AG04450 (cell line): ENCODE measurements around the gene FGF22. TPM values are rescaled to one million over a fixed set of nuclear protein-coding genes. Genes with fewer than 3 reads are reported as not detected.
A peak's percentile ranks its signal among the peaks of the same experiment; 100 is the strongest.

Experiments used
- CTCF ChIA-PET: fragments of 300-600, 350-600 bp; formaldehyde crosslinking; extraction: SDS; loops from one replicate; lab custom pipeline; 2022; ENCODE audit warnings: antibody characterized with exemption, inconsistent platforms; lab: Charles Lee
- POLR2A ChIA-PET: fragments of 350-600 bp; formaldehyde crosslinking; extraction: SDS; loops from one replicate; lab custom pipeline; 2021; ENCODE audit warnings: antibody characterized with exemption, inconsistent platforms; lab: Yijun Ruan, JAX
- DNase-seq: peaks from one replicate; pipeline ENCODE4 v3.0.0-alpha.2; 2011; ENCODE audit warnings: low read depth, low spot score
- H3K27ac ChIP-seq: one replicate; pipeline ENCODE4 v1.5.1; 2012; ENCODE audit warnings: low read depth, low read length, control low read depth
- H3K27me3 ChIP-seq: one replicate; pipeline ENCODE4 v1.6.0; 2012; ENCODE audit warnings: low read length; ENCODE audit not compliant: control insufficient read depth, insufficient read depth
- H3K4me3 ChIP-seq: 2 replicates; pipeline ENCODE4 v1.5.1; 2011; ENCODE audit warnings: mild to moderate bottlenecking, low read depth, low read length, control low read depth
- H3K9me3 ChIP-seq: 2 replicates; pipeline ENCODE4 v1.5.1; 2012; ENCODE audit warnings: low read length; ENCODE audit not compliant: control insufficient read depth, insufficient read depth
- CTCF ChIP-seq: IDR thresholded peaks from 2 replicates; pipeline ENCODE4 v1.5.1; 2011; ENCODE audit warnings: low read depth, low read length, control low read depth, inconsistent platforms
- polyA plus RNA-seq: library from polyadenylated mRNA; depleted of rRNA; stranded (reverse); fragments of >200 nt; gene quantifications from 2 replicates; pipeline ENCODE4 v1.2.3, GENCODE V29; 2011

Gene FGF22
- polyA plus RNA-seq, 1 experiment = not detected

- H3K9me3 ChIP-seq = no peaks in the 10 kb centered on the region; the same call in 1 of the 2 replicates
- ChIA-PET CTCF (no interaction called here), POLR2A (no interaction called here)
- H3K27ac ChIP-seq = no peak overlapping the region
- DNase-seq = no peak
- H3K27me3 ChIP-seq = no peaks in the 10 kb centered on the region
- H3K4me3 ChIP-seq = no peak overlapping the region
- no peak for TF ChIP-seq CTCF
Measured at GRCh38 chr19:608155-609003, 31.3 kb upstream of the FGF22 start.

DNA sequence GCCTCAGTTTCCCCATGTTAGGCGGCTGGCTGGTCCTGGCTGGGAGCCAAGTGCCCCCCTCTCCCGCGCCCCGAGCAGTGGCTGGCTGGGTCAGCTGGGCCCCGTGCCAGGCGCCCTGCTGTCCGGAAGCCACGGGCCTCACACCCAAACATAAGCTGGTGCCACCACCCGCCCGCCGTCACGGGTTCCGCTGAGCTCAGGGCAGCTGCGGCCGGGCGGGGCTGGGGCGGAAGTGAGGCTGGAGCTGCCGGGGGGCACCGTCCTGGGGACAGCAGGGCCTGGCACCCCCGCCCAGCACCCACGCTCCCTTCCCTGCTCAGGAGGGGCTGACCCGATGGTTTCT is 30.7 kb upstream of the FGF22 start:
- DNase-seq = no peak
- POLR2A ChIA-PET = no interaction called here
- H3K9me3 ChIP-seq = no peaks in the 10 kb centered on the region; the same call in 1 of the 2 replicates
- H3K27me3 ChIP-seq = no peaks in the 10 kb centered on the region
- CTCF ChIA-PET = no interaction called here
- H3K4me3 ChIP-seq = no peak overlapping the region
- no peak overlapping the region for H3K27ac ChIP-seq
- TF ChIP-seq CTCF = no peak

DNA sequence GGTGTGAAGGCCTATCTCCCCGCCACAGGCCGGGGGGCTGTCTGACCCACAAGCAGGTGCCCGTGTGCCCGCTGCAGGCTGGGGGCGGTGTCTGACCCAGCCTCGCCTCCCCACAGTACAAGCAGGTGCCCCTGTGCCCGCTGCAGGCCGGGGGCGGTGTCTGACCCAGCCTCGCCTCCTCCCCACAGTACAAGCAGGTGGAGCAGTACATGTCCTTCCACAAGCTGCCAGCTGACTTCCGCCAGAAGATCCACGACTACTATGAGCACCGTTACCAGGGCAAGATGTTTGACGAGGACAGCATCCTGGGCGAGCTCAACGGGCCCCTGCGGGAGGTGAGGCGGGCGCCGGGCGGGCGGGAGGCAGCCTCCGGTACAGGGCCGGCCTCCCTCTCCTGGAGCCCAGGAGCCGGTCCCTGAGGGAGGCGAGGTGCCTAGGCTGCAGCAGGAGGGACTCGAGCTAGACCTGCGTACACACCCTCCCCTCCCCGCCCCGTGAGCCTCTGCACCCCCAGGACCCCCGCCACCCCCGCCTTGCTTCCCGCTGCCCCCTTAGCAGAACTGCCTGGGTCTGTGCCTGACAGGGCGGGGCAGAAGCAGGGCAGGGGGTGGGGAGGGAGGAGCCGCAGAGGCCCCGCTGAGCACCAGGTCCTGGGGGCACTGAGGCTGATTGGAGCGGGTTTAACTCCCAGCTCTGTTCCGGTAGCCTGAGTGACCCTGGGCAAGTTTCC is 29.4 kb upstream of the FGF22 start:
- H3K9me3 ChIP-seq = no peaks in the 10 kb centered on the region; the same call in 1 of the 2 replicates
- peak overlapping the region; percentile 87 for H3K27ac ChIP-seq
- ChIA-PET POLR2A (no interaction called here), CTCF (no interaction called here)
- H3K27me3 ChIP-seq = no peaks in the 10 kb centered on the region
- TF ChIP-seq CTCF = no peak
- H3K4me3 ChIP-seq = no peak overlapping the region
- no peak for DNase-seq

- H3K9me3 ChIP-seq = no peaks in the 10 kb centered on the region; the same call in 1 of the 2 replicates
- H3K27ac ChIP-seq = peak overlapping the region; percentile 87
- H3K4me3 ChIP-seq = no peak overlapping the region
- ChIA-PET POLR2A (interaction anchor here (0.5 kb wide), 1 partner anchor 159 kb away, joined by 3 read pairs; no protein-coding TSS in a partner anchor), CTCF (no interaction called here)
- no peaks in the 10 kb centered on the region for H3K27me3 ChIP-seq
- no peak for TF ChIP-seq CTCF
- peak; percentile 33 for DNase-seq
Measured at GRCh38 chr19:610801-611480, 28.7 kb upstream of the FGF22 start.
